ENCODE data around the gene EHD4. TPM values are rescaled to one million over a fixed set of nuclear protein-coding genes. Genes with fewer than 3 reads are reported as not detected.

EHD4 gene
- total RNA-seq, 2 donors from 2014 or later = 18.4 to 22.6 TPM

- Histone ChIP-seq H3K27me3 (replicated peaks; ENCODE audit: insufficient read depth) (no peaks in the 10 kb centered on the region), H3K36me3 (no peaks in the 10 kb centered on the region), H3K4me3 (no peak overlapping the region), H3K4me1 (replicated peaks) (peaks cover 10% of the 10 kb centered on the region), H3K27ac (peak overlapping the region; percentile 36 to 41), H3K9me3 (no peaks in the 10 kb centered on the region)
- intact Hi-C loops (cut with DNase I) = no loop called here
- 55% methylated on average over 6 of the region's 6 CpGs for WGBS
- DNase-seq (ENCODE audit: low spot score) = no peak
- TF ChIP-seq POLR2A (IDR thresholded peaks at IDR 0.05) (no peak), POLR2AphosphoS5 (IDR thresholded peaks at IDR 0.05) (peak; percentile 55)
Observed at GRCh38 chr15:41928100-41928499, 44.3 kb downstream of the EHD4 start.

GRCh38 chr15:41927536-41927935 is 44.8 kb downstream of the EHD4 start:
- Histone ChIP-seq H3K4me1 (replicated peaks) (peaks cover 10% of the 10 kb centered on the region), H3K27me3 (replicated peaks; ENCODE audit: insufficient read depth) (no peaks in the 10 kb centered on the region), H3K27ac (peak overlapping the region; percentile 36 to 41), H3K9me3 (no peaks in the 10 kb centered on the region), H3K4me3 (no peak overlapping the region), H3K36me3 (no peaks in the 10 kb centered on the region)
- no peak for DNase-seq (ENCODE audit: low spot score)
- 83% methylated on average over 3 of the region's 3 CpGs for WGBS
- intact Hi-C loops (cut with DNase I) = no loop called here
- TF ChIP-seq POLR2AphosphoS5 (IDR thresholded peaks at IDR 0.05) (no peak), CTCF (IDR thresholded peaks at IDR 0.05) (no peak), POLR2A (IDR thresholded peaks at IDR 0.05) (no peak)

GRCh38 chr15:41926185-41927056 is 45.9 kb downstream of the EHD4 start:
- TF ChIP-seq CTCF (IDR thresholded peaks at IDR 0.05) (peak in 1 of 4 experiments; percentile 7), POLR2AphosphoS5 (IDR thresholded peaks at IDR 0.05) (no peak)
- Histone ChIP-seq H3K4me1 (replicated peaks) (peaks cover 10% of the 10 kb centered on the region), H3K9me3 (no peaks in the 10 kb centered on the region), H3K36me3 (no peaks in the 10 kb centered on the region), H3K27ac (no peak overlapping the region), H3K27me3 (replicated peaks; ENCODE audit: insufficient read depth) (no peaks in the 10 kb centered on the region), H3K4me3 (no peak overlapping the region)
- intact Hi-C loops (cut with DNase I) = no loop called here
- WGBS = 73% methylated on average over 10 of the region's 10 CpGs
- DNase-seq (ENCODE audit: low spot score) = no peak

GRCh38 chr15:41925086-41925608 is 47.2 kb downstream of the EHD4 start:
- Histone ChIP-seq H3K36me3 (no peaks in the 10 kb centered on the region), H3K9me3 (no peaks in the 10 kb centered on the region), H3K4me1 (replicated peaks) (peaks cover 10% of the 10 kb centered on the region), H3K27me3 (replicated peaks; ENCODE audit: insufficient read depth) (no peaks in the 10 kb centered on the region), H3K4me3 (no peak overlapping the region), H3K27ac (no peak overlapping the region)
- WGBS = 34% methylated on average over 7 of the region's 7 CpGs
- TF ChIP-seq POLR2A (IDR thresholded peaks at IDR 0.05) = no peak
- TF ChIP-seq CTCF (IDR thresholded peaks at IDR 0.05) = no peak
- no peak for TF ChIP-seq POLR2AphosphoS5 (IDR thresholded peaks at IDR 0.05)
- peak; percentile 40 for DNase-seq (ENCODE audit: low spot score)
- intact Hi-C loops (cut with DNase I) = no loop called here

- H3K27me3 ChIP-seq (replicated peaks; ENCODE audit: insufficient read depth) = no peaks in the 10 kb centered on the region
- no peaks in the 10 kb centered on the region for H3K36me3 ChIP-seq
- H3K4me3 ChIP-seq = no peak overlapping the region
- intact Hi-C loops (cut with DNase I) = no loop called here
- DNase-seq (ENCODE audit: low spot score) = no peak
- WGBS = 90% methylated on average over 3 of the region's 3 CpGs
- no peaks in the 10 kb centered on the region for H3K9me3 ChIP-seq
- H3K27ac ChIP-seq = no peak overlapping the region
- TF ChIP-seq CTCF (IDR thresholded peaks at IDR 0.05) (no peak), POLR2AphosphoS5 (IDR thresholded peaks at IDR 0.05) (no peak), POLR2A (IDR thresholded peaks at IDR 0.05) (no peak)
- H3K4me1 ChIP-seq (replicated peaks) = peaks cover 5% of the 10 kb centered on the region
Observed at GRCh38 chr15:41923401-41923997, 48.9 kb downstream of the EHD4 start.
